Stimulated activated CD4-positive, alpha-beta T cell treated with anti-CD3 and anti-CD28 coated beads, Interleukin-4, amount 100 ng/mL, for 24 hours (primary cell): ENCODE results near the gene GLRA3.

ENCODE experiments used
- DNase-seq: peaks from one replicate; pipeline ENCODE4 v3.0.0-alpha.2; 2020

GLRA3 gene

DNA sequence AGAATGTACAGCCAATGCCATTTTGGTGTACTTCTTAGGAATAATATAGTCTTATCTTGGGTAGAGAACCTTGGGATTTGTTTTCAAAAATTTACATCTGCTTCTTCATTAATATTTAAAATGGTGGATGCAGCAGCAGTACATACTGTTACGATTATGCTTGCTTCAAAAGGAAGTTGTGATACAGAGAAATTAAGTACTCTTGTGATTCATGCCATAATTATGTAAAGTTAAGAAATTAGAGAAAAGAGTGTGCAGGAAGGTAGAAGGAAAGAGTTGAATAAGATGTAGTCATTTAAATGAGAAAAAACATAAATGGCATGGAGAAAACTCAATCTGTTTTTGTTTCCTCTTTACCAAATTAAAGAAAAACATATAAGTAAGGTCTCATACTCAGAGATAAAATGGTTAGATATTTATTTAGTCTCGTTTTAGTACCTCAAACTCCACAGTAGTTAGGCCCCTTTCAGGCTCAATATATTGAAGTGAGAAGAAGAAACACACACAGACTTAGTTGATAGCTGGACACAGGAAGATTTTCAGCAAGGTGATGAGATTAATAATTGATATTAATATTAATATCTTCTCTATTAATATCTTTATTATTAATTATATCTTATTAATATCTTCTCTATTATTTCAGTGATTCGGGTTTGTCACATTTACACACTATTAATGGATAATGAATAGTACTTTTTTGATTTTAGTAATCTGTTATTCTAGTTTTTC lies 236.6 kb downstream of the GLRA3 start:
- DNase-seq = no peak

DNA sequence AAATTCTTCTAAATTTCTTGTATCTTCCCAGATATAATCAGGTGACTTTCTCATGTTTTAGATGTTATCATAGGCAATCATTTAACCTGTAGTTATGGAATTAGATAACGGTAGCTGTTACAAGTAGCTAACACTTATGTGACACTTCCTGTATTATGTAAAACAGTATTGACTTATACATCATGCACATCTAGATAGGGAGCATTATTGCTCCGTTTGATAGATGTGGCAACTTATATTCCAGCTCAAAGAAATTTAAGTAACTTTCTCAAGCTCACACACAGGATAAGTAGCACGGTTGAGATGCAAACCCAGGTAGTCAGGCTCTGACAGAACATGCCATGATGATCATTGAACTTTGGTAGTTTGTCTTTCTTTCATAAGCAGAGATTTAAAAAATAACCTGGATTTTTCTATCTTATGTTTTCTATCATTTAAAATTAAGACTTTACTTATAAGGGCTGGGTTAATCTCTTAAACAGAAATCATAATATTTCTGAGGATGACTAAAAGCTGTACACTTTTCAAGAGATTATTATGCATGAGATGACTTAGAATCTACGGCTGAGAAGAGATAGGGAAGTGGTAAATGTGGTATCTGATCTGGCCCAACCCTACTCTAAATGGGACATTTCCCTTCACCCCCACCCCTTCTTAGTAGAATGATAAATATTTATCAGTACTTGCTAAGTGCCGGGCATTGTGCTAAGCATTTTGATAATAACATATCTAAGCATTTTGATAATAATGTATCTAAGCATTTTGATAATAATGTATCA lies 237.6 kb downstream of the GLRA3 start:
- DNase-seq = no peak

DNA sequence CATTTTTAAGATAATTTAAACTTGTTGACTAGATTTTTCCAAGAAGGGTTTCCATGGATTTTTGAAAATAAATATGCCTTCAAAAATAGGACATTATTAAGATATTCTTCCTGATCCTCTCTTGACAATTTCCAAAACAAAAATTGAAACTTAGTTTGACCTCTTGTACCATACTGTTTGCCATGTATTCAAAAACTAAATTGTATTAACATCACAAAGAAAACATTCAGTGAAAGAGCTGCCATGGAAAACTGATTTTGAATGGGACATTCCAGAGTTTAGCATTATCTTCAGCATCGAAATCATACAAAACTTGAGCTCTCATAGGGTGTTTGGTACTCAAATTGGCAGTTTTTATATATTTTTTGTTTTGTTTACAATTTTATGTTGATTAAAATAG lies 238.7 kb downstream of the GLRA3 start:
- no peak for DNase-seq
